Measurements from ENCODE around the gene GRIN3A. TPM values are rescaled to one million over a fixed set of nuclear protein-coding genes. Genes with fewer than 3 reads are reported as not detected.
"Not testable (repeated sequence)": the region's sequence is repeated elsewhere in the genome, so short reads cannot be mapped to it uniquely, and the experiment has no call there.

Gene GRIN3A
- total and polyA plus RNA-seq, 5 donors from 2014 or later, result 0.05 to 0.22 (median 0.17) TPM

GRCh38 chr9:101561740-101562139 lies 176.7 kb downstream of the GRIN3A start:
- Mint-ChIP-seq H3K9me3 (peaks cover 0 to 6% (median 0%) of the 10 kb centered on the region in 7 donors), H3K4me1 (peaks cover 10 to 28% (median 17%) of the 10 kb centered on the region in 4 donors), H3K36me3 (peaks cover 79% of the 10 kb centered on the region), H3K4me3 (peak overlapping the region in 1 of 4 donors; percentile 48), H3K27ac (peak overlapping the region in 2 of 3 donors; percentile 0 to 6), H3K27me3 (no peaks in the 10 kb centered on the region)
- no peak for DNase-seq
- no peak for ATAC-seq (ENCODE audit: low read depth in 2 of 2)
- Histone ChIP-seq H3K4me1 (ENCODE audit: control insufficient read depth, insufficient read depth, low read length, poor library complexity, severe bottlenecking) (no peaks in the 10 kb centered on the region), H3K36me3 (ENCODE audit: control insufficient read depth, insufficient read depth, low read length) (peaks cover 82% of the 10 kb centered on the region), H3K27me3 (ENCODE audit: control insufficient read depth, insufficient read depth, low read length) (no peaks in the 10 kb centered on the region), H3K9me3 (ENCODE audit: control insufficient read depth in 2 of 2, low read length in 2 of 2) (no peaks in the 10 kb centered on the region), H3K4me3 (ENCODE audit: low read depth, low read length) (no peak overlapping the region), H3K27ac (ENCODE audit: insufficient read depth, low read length, poor library complexity, severe bottlenecking) (no peak overlapping the region)

- H3K4me3 Mint-ChIP-seq; H3K4me3 ChIP-seq (ENCODE audit: low read depth, low read length); H3K27me3 Mint-ChIP-seq; H3K9me3 ChIP-seq (ENCODE audit: control insufficient read depth in 2 of 2, low read length in 2 of 2); H3K9me3 Mint-ChIP-seq; H3K27ac Mint-ChIP-seq; H3K27ac ChIP-seq (ENCODE audit: insufficient read depth, low read length, poor library complexity, severe bottlenecking); H3K4me1 ChIP-seq (ENCODE audit: control insufficient read depth, insufficient read depth, low read length, poor library complexity, severe bottlenecking); H3K27me3 ChIP-seq (ENCODE audit: control insufficient read depth, insufficient read depth, low read length); DNase-seq; ATAC-seq (ENCODE audit: low read depth in 2 of 2): not testable (repeated sequence)
- peaks cover 93% of the 10 kb centered on the region for H3K36me3 ChIP-seq (ENCODE audit: control insufficient read depth, insufficient read depth, low read length)
- peaks cover 3 to 19% (median 9%) of the 10 kb centered on the region in 4 donors for H3K4me1 Mint-ChIP-seq
- peaks cover 83% of the 10 kb centered on the region for H3K36me3 Mint-ChIP-seq
These were observed 188.9 kb downstream of the GRIN3A start for GRCh38 chr9:101549472-101550098.

- H3K4me1 ChIP-seq (ENCODE audit: control insufficient read depth, insufficient read depth, low read length, poor library complexity, severe bottlenecking), result no peaks in the 10 kb centered on the region
- no peak overlapping the region for H3K27ac ChIP-seq (ENCODE audit: insufficient read depth, low read length, poor library complexity, severe bottlenecking)
- Mint-ChIP-seq H3K4me1 (peaks cover 0 to 20% (median 4%) of the 10 kb centered on the region in 4 donors), H3K4me3 (no peak overlapping the region), H3K36me3 (peaks cover 30% of the 10 kb centered on the region), H3K27me3 (no peaks in the 10 kb centered on the region), H3K9me3 (peaks cover 0 to 4% (median 0%) of the 10 kb centered on the region in 7 donors), H3K27ac (no peak overlapping the region)
- DNase-seq (no peak), ATAC-seq (ENCODE audit: low read depth in 2 of 2) (no peak)
- peaks cover 92% of the 10 kb centered on the region for H3K36me3 ChIP-seq (ENCODE audit: control insufficient read depth, insufficient read depth, low read length)
- no peak overlapping the region for H3K4me3 ChIP-seq (ENCODE audit: low read depth, low read length)
- H3K27me3 ChIP-seq (ENCODE audit: control insufficient read depth, insufficient read depth, low read length), result no peaks in the 10 kb centered on the region
- no peaks in the 10 kb centered on the region for H3K9me3 ChIP-seq (ENCODE audit: control insufficient read depth in 2 of 2, low read length in 2 of 2)
These were observed 195.2 kb downstream of the GRIN3A start for GRCh38 chr9:101543098-101543735.

GRCh38 chr9:101540069-101540468 lies 198.4 kb downstream of the GRIN3A start:
- H3K4me1 ChIP-seq (ENCODE audit: control insufficient read depth, insufficient read depth, low read length, poor library complexity, severe bottlenecking), result peaks cover 11% of the 10 kb centered on the region
- no peaks in the 10 kb centered on the region for H3K9me3 ChIP-seq (ENCODE audit: control insufficient read depth in 2 of 2, low read length in 2 of 2)
- H3K27ac Mint-ChIP-seq, result no peak overlapping the region
- no peaks in the 10 kb centered on the region for H3K27me3 Mint-ChIP-seq
- peaks cover 87% of the 10 kb centered on the region for H3K36me3 ChIP-seq (ENCODE audit: control insufficient read depth, insufficient read depth, low read length)
- no peaks in the 10 kb centered on the region for H3K27me3 ChIP-seq (ENCODE audit: control insufficient read depth, insufficient read depth, low read length)
- no peak overlapping the region for H3K27ac ChIP-seq (ENCODE audit: insufficient read depth, low read length, poor library complexity, severe bottlenecking)
- DNase-seq (no peak), ATAC-seq (ENCODE audit: low read depth in 2 of 2) (no peak)
- no peaks in the 10 kb centered on the region for H3K9me3 Mint-ChIP-seq
- peaks cover 0 to 16% (median 7%) of the 10 kb centered on the region in 4 donors for H3K4me1 Mint-ChIP-seq
- H3K36me3 Mint-ChIP-seq, result peaks cover 10% of the 10 kb centered on the region
- no peak overlapping the region for H3K4me3 Mint-ChIP-seq
- H3K4me3 ChIP-seq (ENCODE audit: low read depth, low read length), result no peak overlapping the region

- Mint-ChIP-seq H3K9me3 (no peaks in the 10 kb centered on the region), H3K4me1 (peaks cover 10 to 20% (median 16%) of the 10 kb centered on the region in 4 donors), H3K27me3 (no peaks in the 10 kb centered on the region), H3K4me3 (no peak overlapping the region), H3K36me3 (peaks cover 6% of the 10 kb centered on the region), H3K27ac (no peak overlapping the region)
- Histone ChIP-seq H3K27me3 (ENCODE audit: control insufficient read depth, insufficient read depth, low read length) (no peaks in the 10 kb centered on the region), H3K4me1 (ENCODE audit: control insufficient read depth, insufficient read depth, low read length, poor library complexity, severe bottlenecking) (peaks cover 28% of the 10 kb centered on the region), H3K36me3 (ENCODE audit: control insufficient read depth, insufficient read depth, low read length) (peaks cover 57% of the 10 kb centered on the region), H3K4me3 (ENCODE audit: low read depth, low read length) (no peak overlapping the region), H3K9me3 (ENCODE audit: control insufficient read depth in 2 of 2, low read length in 2 of 2) (no peaks in the 10 kb centered on the region), H3K27ac (ENCODE audit: insufficient read depth, low read length, poor library complexity, severe bottlenecking) (no peak overlapping the region)
- DNase-seq (peak in 1 of 3 donors; percentile 28), ATAC-seq (ENCODE audit: low read depth in 2 of 2) (no peak)
These were observed 201.5 kb downstream of the GRIN3A start for GRCh38 chr9:101536938-101537337.

- Histone ChIP-seq H3K27ac (ENCODE audit: insufficient read depth, low read length, poor library complexity, severe bottlenecking) (no peak overlapping the region), H3K9me3 (ENCODE audit: control insufficient read depth in 2 of 2, low read length in 2 of 2) (no peaks in the 10 kb centered on the region), H3K4me1 (ENCODE audit: control insufficient read depth, insufficient read depth, low read length, poor library complexity, severe bottlenecking) (peaks cover 28% of the 10 kb centered on the region), H3K27me3 (ENCODE audit: control insufficient read depth, insufficient read depth, low read length) (no peaks in the 10 kb centered on the region), H3K4me3 (ENCODE audit: low read depth, low read length) (no peak overlapping the region), H3K36me3 (ENCODE audit: control insufficient read depth, insufficient read depth, low read length) (peaks cover 51% of the 10 kb centered on the region)
- ATAC-seq (ENCODE audit: low read depth in 2 of 2) (no peak), DNase-seq (no peak)
- Mint-ChIP-seq H3K9me3 (no peaks in the 10 kb centered on the region), H3K4me1 (peaks cover 10 to 20% (median 16%) of the 10 kb centered on the region in 4 donors), H3K4me3 (peak overlapping the region in 3 of 4 donors; percentile 7 to 92 (median 56)), H3K27ac (peak overlapping the region in 1 of 3 donors; percentile 85), H3K36me3 (peaks cover 6% of the 10 kb centered on the region), H3K27me3 (no peaks in the 10 kb centered on the region)
These were observed 202.1 kb downstream of the GRIN3A start for GRCh38 chr9:101536351-101536750.

GRCh38 chr9:101533334-101534204 lies 204.9 kb downstream of the GRIN3A start, which contains the start of gene RNF20:
TSS of gene RNF20 (plus strand) at chr9:101533853. CDS start at chr9:101535424, 1,571 bp downstream.
- ATAC-seq (ENCODE audit: low read depth in 2 of 2), result peak; percentile 92

More at GRCh38 chr9:101533334-101534204, 204.9 kb downstream of the GRIN3A start, which contains the start of gene RNF20:
- H3K4me3 ChIP-seq (ENCODE audit: low read depth, low read length), result peak within 1 kb of the TSS; percentile 94
- peaks cover 28% of the 10 kb centered on the region for H3K4me1 ChIP-seq (ENCODE audit: control insufficient read depth, insufficient read depth, low read length, poor library complexity, severe bottlenecking)
- Mint-ChIP-seq H3K4me3 (peak within 1 kb of the TSS; percentile 90 to 98 (median 92)), H3K4me1 (peaks cover 15 to 18% (median 17%) of the 10 kb centered on the region in 4 donors), H3K27ac (peak within 1 kb of the TSS; percentile 96 to 98 (median 97)), H3K9me3 (no peaks in the 10 kb centered on the region), H3K27me3 (peaks cover 6% of the 10 kb centered on the region), H3K36me3 (peaks cover 6% of the 10 kb centered on the region)
- no peaks in the 10 kb centered on the region for H3K27me3 ChIP-seq (ENCODE audit: control insufficient read depth, insufficient read depth, low read length)
- peak within 1 kb of the TSS; percentile 95 for H3K27ac ChIP-seq (ENCODE audit: insufficient read depth, low read length, poor library complexity, severe bottlenecking)
- peaks cover 28% of the 10 kb centered on the region for H3K36me3 ChIP-seq (ENCODE audit: control insufficient read depth, insufficient read depth, low read length)
- DNase-seq, result peak; percentile 99
- H3K9me3 ChIP-seq (ENCODE audit: control insufficient read depth in 2 of 2, low read length in 2 of 2), result no peaks in the 10 kb centered on the region
